ENCODE results near the gene TBC1D14. TPM values are rescaled to one million over a fixed set of nuclear protein-coding genes. Genes with fewer than 3 reads are reported as not detected.

TBC1D14 gene
- total RNA-seq, 1 experiment from 2014 or later: 50.2 TPM

GRCh38 chr4:6943012-6943884, 33.6 kb downstream of the TBC1D14 start:
- Histone ChIP-seq H2BK120ac (ENCODE audit: low read depth, low read length, poor library complexity, severe bottlenecking) (no peak overlapping the region), H3K4me2 (ENCODE audit: insufficient read depth, insufficient read length, low read length) (no peak overlapping the region), H3K27me3 (ENCODE audit: insufficient read depth, low read length) (no peaks in the 10 kb centered on the region), H4K91ac (ENCODE audit: insufficient read length, low read depth, low read length) (no peak overlapping the region), H4K8ac (replicated peaks; ENCODE audit: insufficient read length, low read depth, low read length) (no peak overlapping the region), H3K4me1 (ENCODE audit: insufficient read depth, low read length) (peaks cover 22% of the 10 kb centered on the region; the same call in 1 of the 2 replicates), H3K79me2 (ENCODE audit: insufficient read depth, low read length) (no peaks in the 10 kb centered on the region), H3K14ac (ENCODE audit: insufficient read depth, low read length) (no peak overlapping the region; the same call in 1 of the 2 replicates), H2BK20ac (ENCODE audit: low read depth, low read length, poor library complexity, severe bottlenecking) (no peak overlapping the region), H3K18ac (ENCODE audit: insufficient read length, low read depth, low read length) (no peak overlapping the region), H3K23me2 (ENCODE audit: insufficient read length, low read depth, low read length, poor library complexity, severe bottlenecking) (no peaks in the 10 kb centered on the region), H4K20me1 (ENCODE audit: control insufficient read depth, insufficient read depth, insufficient read length) (no peaks in the 10 kb centered on the region), H2AK5ac (ENCODE audit: insufficient read length, low read length) (no peak overlapping the region), H3K27ac (ENCODE audit: insufficient read length, low read depth, low read length) (no peak overlapping the region), H3K9ac (ENCODE audit: extremely low read depth, insufficient read length, low read length) (no peak overlapping the region), H2AFZ (ENCODE audit: low read length) (no peak overlapping the region), H3K79me1 (ENCODE audit: insufficient read depth, low read depth, low read length, poor library complexity, severe bottlenecking) (peaks cover 3% of the 10 kb centered on the region), H2BK5ac (ENCODE audit: insufficient read length, low read length) (no peak overlapping the region), H2BK12ac (ENCODE audit: insufficient read length, low read depth, low read length) (no peak overlapping the region), H3K9me3 (ENCODE audit: control insufficient read depth, low read depth, low read length) (no peaks in the 10 kb centered on the region), H3K23ac (ENCODE audit: insufficient read length, low read depth, low read length) (no peak overlapping the region), H3K56ac (ENCODE audit: insufficient read length, low read depth, low read length) (no peak overlapping the region), H3K4ac (ENCODE audit: low read depth, low read length) (no peak overlapping the region), H2BK15ac (ENCODE audit: low read depth, low read length) (no peak overlapping the region), H4K5ac (ENCODE audit: insufficient read length, low read depth, low read length) (no peak overlapping the region), H3T11ph (ENCODE audit: low read length) (no peak overlapping the region)
- no peak for DNase-seq
- no CpG with 5 or more reads among the region's 19 CpGs for WGBS (ENCODE audit: extremely low coverage, insufficient read length, low lambda C conversion rate)
- H3K9me3 Mint-ChIP-seq: no peaks in the 10 kb centered on the region; a peak in 1 of 5 replicates
- H3K27me3 Mint-ChIP-seq (ENCODE audit: low read depth): no peaks in the 10 kb centered on the region
- H3K4me1 Mint-ChIP-seq: peaks cover 66 to 72% of the 10 kb centered on the region in 2 experiments
- no peak overlapping the region; a peak in 1 of 5 replicates for H3K4me3 Mint-ChIP-seq
- peak overlapping the region; percentile 36 to 95 (median 83); a peak in 5 of 7 replicates for H3K27ac Mint-ChIP-seq
- peaks cover 0 to 2% (median 0%) of the 10 kb centered on the region in 3 experiments; a peak in 2 of 7 replicates for H3K36me3 Mint-ChIP-seq (ENCODE audit: insufficient read depth in 1 of 3, low read depth in 3 of 3)
- no peak for TF ChIP-seq CTCF (conservative IDR thresholded peaks at IDR 0.05)
